DND-41 (cell line): ENCODE results near the gene KRTAP12-1.

Experiments
- ATAC-seq: fragments of 200-7000 bp; cut with Tn5 transposase; 3 replicates; pipeline ENCODE4 v1.9.1; 2021; ENCODE audit warnings: low read depth; ENCODE audit not compliant: insufficient read depth
- DNase-seq: peaks from one replicate; pipeline ENCODE4 v3.0.0-alpha.2; 2020
- H2AFZ ChIP-seq: 2 replicates; pipeline ENCODE4 v1.6.0; 2012; ENCODE audit warnings: low read depth, low read length
- H3K27ac ChIP-seq: 2 replicates; pipeline ENCODE4 v1.5.1; 2012; ENCODE audit warnings: low read length, inconsistent platforms
- H3K27me3 ChIP-seq: fragments of 200-600 bp; sonication (generic); 2 replicates; pipeline ENCODE4 v1.6.0; 2012; ENCODE audit warnings: low read length, mild to moderate bottlenecking, inconsistent platforms; ENCODE audit not compliant: insufficient read depth, poor library complexity
- H3K36me3 ChIP-seq: 2 replicates; pipeline ENCODE4 v1.5.1; 2012; ENCODE audit warnings: low read length, inconsistent platforms; ENCODE audit not compliant: insufficient read depth
- H3K4me1 ChIP-seq: 2 replicates; pipeline ENCODE4 v1.5.1; 2012; ENCODE audit warnings: mild to moderate bottlenecking, low read length; ENCODE audit not compliant: insufficient read depth
- H3K4me2 ChIP-seq: 2 replicates; pipeline ENCODE4 v1.6.0; 2012; ENCODE audit warnings: mild to moderate bottlenecking, moderate library complexity, low read length, inconsistent platforms; ENCODE audit not compliant: insufficient read depth
- H3K4me3 ChIP-seq, 2 experiments: fragments of 200-600 bp in 1 of 2; shearing (Covaris generic) in 1 of 2; 2 replicates each; pipeline ENCODE4 v1.5.1; 2012 to 2016; ENCODE audit warnings: inconsistent platforms in 2 of 2, low read length in 2 of 2, mild to moderate bottlenecking in 2 of 2, low read depth in 1 of 2, moderate library complexity in 1 of 2
- H3K79me2 ChIP-seq: 2 replicates; pipeline ENCODE4 v1.6.0; 2012; ENCODE audit warnings: low read length, inconsistent platforms; ENCODE audit not compliant: insufficient read depth
- H3K9ac ChIP-seq: 2 replicates; pipeline ENCODE4 v1.6.0; 2012; ENCODE audit warnings: low read depth, mild to moderate bottlenecking, inconsistent platforms, low read length, moderate library complexity
- H3K9me3 ChIP-seq: 2 replicates; pipeline ENCODE4 v1.5.1; 2012; ENCODE audit warnings: low read length, moderate library complexity, mild to moderate bottlenecking, inconsistent platforms; ENCODE audit not compliant: insufficient read depth, severe bottlenecking
- H4K20me1 ChIP-seq: 2 replicates; pipeline ENCODE4 v1.6.0; 2012; ENCODE audit warnings: low read length; ENCODE audit not compliant: insufficient read depth
- CTCF ChIP-seq: IDR thresholded peaks from 2 replicates; pipeline ENCODE4 v1.5.1; 2012; ENCODE audit warnings: borderline replicate concordance, low read length, moderate library complexity, mild to moderate bottlenecking; ENCODE audit not compliant: poor library complexity, severe bottlenecking; ENCODE audit errors: extremely low read depth
- EZH2 ChIP-seq: IDR thresholded peaks from 3 replicates; pipeline ENCODE4 v1.6.1; 2012; ENCODE audit warnings: borderline replicate concordance, low read depth, mild to moderate bottlenecking, moderate library complexity, low read length, inconsistent platforms; ENCODE audit not compliant: severe bottlenecking

The KRTAP12-1 gene

GRCh38 chr21:44709426-44710293, 27.7 kb upstream of the KRTAP12-1 start:
- no peak for TF ChIP-seq CTCF
- no peak for TF ChIP-seq EZH2
- ATAC-seq (no peak), DNase-seq (no peak)
- Histone ChIP-seq H3K9me3 (no peaks in the 10 kb centered on the region), H3K9ac (no peak overlapping the region), H3K27ac (no peak overlapping the region), H3K36me3 (no peaks in the 10 kb centered on the region), H4K20me1 (no peaks in the 10 kb centered on the region; the same call in 1 of the 2 replicates), H2AFZ (no peak overlapping the region), H3K27me3 (peaks cover 23% of the 10 kb centered on the region), H3K4me2 (no peak overlapping the region), H3K4me3 (no peak overlapping the region), H3K4me1 (no peaks in the 10 kb centered on the region), H3K79me2 (no peaks in the 10 kb centered on the region)

GRCh38 chr21:44708866-44709425, 27.0 kb upstream of the KRTAP12-1 start:
- Histone ChIP-seq H3K9me3 (no peaks in the 10 kb centered on the region), H3K9ac (no peak overlapping the region), H3K36me3 (no peaks in the 10 kb centered on the region), H3K4me1 (no peaks in the 10 kb centered on the region), H3K27ac (no peak overlapping the region), H2AFZ (no peak overlapping the region), H3K4me3 (no peak overlapping the region), H4K20me1 (no peaks in the 10 kb centered on the region; the same call in 1 of the 2 replicates), H3K79me2 (no peaks in the 10 kb centered on the region), H3K4me2 (no peak overlapping the region), H3K27me3 (peaks cover 22% of the 10 kb centered on the region)
- TF ChIP-seq CTCF (no peak), EZH2 (no peak)
- DNase-seq (no peak), ATAC-seq (no peak)

- H3K79me2 ChIP-seq = no peaks in the 10 kb centered on the region
- H3K27me3 ChIP-seq = peaks cover 17% of the 10 kb centered on the region
- TF ChIP-seq CTCF (no peak), EZH2 (no peak)
- H2AFZ ChIP-seq = no peak overlapping the region
- no peak overlapping the region for H3K9ac ChIP-seq
- H3K36me3 ChIP-seq = no peaks in the 10 kb centered on the region
- H3K4me2 ChIP-seq = no peak overlapping the region
- DNase-seq = no peak
- H3K4me1 ChIP-seq = no peaks in the 10 kb centered on the region
- no peak for ATAC-seq
- H3K27ac ChIP-seq = no peak overlapping the region
- no peak overlapping the region for H3K4me3 ChIP-seq
- H3K9me3 ChIP-seq = no peaks in the 10 kb centered on the region
- no peaks in the 10 kb centered on the region; the same call in 1 of the 2 replicates for H4K20me1 ChIP-seq
Observed at GRCh38 chr21:44708213-44708865, 26.4 kb upstream of the KRTAP12-1 start.
